Stomach (tissue), 4 donors: ENCODE results near the gene MGAT4B.

Experiments used
- CTCF ChIP-seq, 7 experiments: fragments of 450-650 bp in 4 of 7; fragments of 200-600 bp in 3 of 7; sonication (generic) in 3 of 7; IDR thresholded peaks; one replicate each; pipeline ENCODE4 v1.5.1; 2016 to 2019; ENCODE audit warnings: antibody characterized with exemption in 7 of 7, control low read depth in 2 of 7, mild to moderate bottlenecking in 1 of 7
- EP300 ChIP-seq: sonication (generic); formaldehyde crosslinking; IDR thresholded peaks from one replicate; pipeline ENCODE4 v1.6.1; 2017; ENCODE audit warnings: antibody characterized with exemption
- POLR2A ChIP-seq, 4 donors: fragments of 450-650 bp; IDR thresholded peaks; one replicate each; pipeline ENCODE4 v1.6.1; 2016; ENCODE audit warnings: antibody characterized with exemption in 4 of 4, control low read depth in 2 of 4, mild to moderate bottlenecking in 1 of 4, moderate library complexity in 1 of 4
- POLR2AphosphoS5 ChIP-seq, 3 donors: sonication (generic); formaldehyde crosslinking; IDR thresholded peaks; one replicate each; pipeline ENCODE4 v1.6.1; 2016; ENCODE audit warnings: antibody characterized with exemption in 3 of 3

- no peak for TF ChIP-seq CTCF (IDR thresholded peaks at IDR 0.05)
- TF ChIP-seq POLR2AphosphoS5 (IDR thresholded peaks at IDR 0.05), result no peak
- TF ChIP-seq POLR2A (IDR thresholded peaks at IDR 0.05), result no peak
- no peak for TF ChIP-seq EP300
Measured at GRCh38 chr5:179777456-179777855, 29.2 kb downstream of the MGAT4B start.
